Measurements from ENCODE around the gene ACOT12. TPM values are rescaled to one million over a fixed set of nuclear protein-coding genes. Genes with fewer than 3 reads are reported as not detected.

Gene ACOT12
- total and polyA plus RNA-seq, 2 of the 13 experiments (the other 11 are each of a cell fraction or from before 2014, with no cell fraction given) = not detected

DNA sequence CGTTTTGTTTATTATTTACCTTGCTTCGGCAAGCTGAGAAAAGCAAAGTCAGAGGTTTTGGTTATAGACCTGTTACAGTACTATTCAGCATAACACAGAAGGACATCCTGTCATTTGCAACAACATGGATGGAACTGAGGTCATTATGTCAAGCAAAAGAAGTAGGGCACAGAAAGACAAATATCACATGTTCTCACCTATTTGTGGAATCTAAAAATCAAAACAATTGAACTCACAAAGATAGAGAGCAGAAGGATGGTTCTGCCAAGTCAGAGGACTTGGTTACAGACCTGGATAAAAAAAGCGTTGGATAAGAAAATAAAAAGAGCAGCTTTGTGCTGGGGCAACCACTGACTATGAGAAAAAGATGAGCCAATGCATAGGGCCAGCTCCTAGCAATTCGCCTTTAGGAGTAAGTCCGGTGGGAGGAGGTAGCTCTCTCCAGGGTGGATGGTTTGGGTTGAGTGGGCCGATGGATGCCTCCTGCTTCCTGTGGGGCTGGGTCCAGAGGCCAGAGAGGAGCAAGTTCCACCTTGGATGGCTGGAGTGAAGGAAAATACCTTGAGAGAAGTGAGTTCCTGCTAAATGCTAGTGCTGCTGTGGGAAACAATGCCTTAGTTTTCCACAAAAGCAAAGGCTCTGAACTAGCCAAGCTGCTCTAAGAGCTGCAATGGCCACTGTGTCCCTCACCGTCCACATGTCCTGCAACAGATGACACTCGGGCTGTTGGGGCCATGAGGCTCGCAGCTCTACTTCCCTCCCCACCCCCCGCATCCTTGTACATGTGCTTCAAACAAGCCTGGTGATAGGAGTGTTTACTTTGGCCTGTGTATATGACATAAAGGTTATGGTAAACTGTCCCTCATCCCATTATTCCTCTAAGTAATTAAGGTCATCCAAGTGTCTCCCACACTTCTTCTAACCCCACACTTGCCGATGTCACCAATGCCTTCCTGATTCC is 38.4 kb downstream of the ACOT12 start (continued):
- TF ChIP-seq, protein P1, sequence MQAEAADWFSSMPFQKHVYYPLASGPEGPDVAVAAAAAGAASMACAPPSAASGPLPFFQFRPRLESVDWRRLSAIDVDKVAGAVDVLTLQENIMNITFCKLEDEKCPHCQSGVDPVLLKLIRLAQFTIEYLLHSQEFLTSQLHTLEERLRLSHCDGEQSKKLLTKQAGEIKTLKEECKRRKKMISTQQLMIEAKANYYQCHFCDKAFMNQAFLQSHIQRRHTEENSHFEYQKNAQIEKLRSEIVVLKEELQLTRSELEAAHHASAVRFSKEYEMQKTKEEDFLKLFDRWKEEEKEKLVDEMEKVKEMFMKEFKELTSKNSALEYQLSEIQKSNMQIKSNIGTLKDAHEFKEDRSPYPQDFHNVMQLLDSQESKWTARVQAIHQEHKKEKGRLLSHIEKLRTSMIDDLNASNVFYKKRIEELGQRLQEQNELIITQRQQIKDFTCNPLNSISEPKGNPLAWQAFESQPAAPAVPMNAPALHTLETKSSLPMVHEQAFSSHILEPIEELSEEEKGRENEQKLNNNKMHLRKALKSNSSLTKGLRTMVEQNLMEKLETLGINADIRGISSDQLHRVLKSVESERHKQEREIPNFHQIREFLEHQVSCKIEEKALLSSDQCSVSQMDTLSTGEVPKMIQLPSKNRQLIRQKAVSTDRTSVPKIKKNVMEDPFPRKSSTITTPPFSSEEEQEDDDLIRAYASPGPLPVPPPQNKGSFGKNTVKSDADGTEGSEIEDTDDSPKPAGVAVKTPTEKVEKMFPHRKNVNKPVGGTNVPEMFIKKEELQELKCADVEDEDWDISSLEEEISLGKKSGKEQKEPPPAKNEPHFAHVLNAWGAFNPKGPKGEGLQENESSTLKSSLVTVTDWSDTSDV (CRISPR knock-in tag; IDR thresholded peaks at IDR 0.05) = no peak
- TF ChIP-seq PITX1 (CRISPR knock-in tag; IDR thresholded peaks at IDR 0.05) (peak; percentile 45; the same call in 1 of the 2 replicates), LCORL (IDR thresholded peaks at IDR 0.05) (no peak), LCORL (CRISPR knock-in tag; IDR thresholded peaks at IDR 0.05) (no peak), ZNF354B (CRISPR knock-in tag; IDR thresholded peaks at IDR 0.05) (no peak), ZNF350 (CRISPR knock-in tag; IDR thresholded peaks at IDR 0.05; ENCODE audit: borderline replicate concordance, low read depth) (0 out of 2 replicates have a peak, but pooled peaks have one; percentile 30), KLF6 (CRISPR knock-in tag; IDR thresholded peaks at IDR 0.05) (no peak)
- TF ChIP-seq, protein P2, sequence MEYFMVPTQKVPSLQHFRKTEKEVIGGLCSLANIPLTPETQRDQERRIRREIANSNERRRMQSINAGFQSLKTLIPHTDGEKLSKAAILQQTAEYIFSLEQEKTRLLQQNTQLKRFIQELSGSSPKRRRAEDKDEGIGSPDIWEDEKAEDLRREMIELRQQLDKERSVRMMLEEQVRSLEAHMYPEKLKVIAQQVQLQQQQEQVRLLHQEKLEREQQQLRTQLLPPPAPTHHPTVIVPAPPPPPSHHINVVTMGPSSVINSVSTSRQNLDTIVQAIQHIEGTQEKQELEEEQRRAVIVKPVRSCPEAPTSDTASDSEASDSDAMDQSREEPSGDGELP (IDR thresholded peaks at IDR 0.05; ENCODE audit: borderline replicate concordance, low read depth) = 0 out of 2 replicates have a peak, but pooled peaks have one; percentile 27
- TF ChIP-seq, protein P3, sequence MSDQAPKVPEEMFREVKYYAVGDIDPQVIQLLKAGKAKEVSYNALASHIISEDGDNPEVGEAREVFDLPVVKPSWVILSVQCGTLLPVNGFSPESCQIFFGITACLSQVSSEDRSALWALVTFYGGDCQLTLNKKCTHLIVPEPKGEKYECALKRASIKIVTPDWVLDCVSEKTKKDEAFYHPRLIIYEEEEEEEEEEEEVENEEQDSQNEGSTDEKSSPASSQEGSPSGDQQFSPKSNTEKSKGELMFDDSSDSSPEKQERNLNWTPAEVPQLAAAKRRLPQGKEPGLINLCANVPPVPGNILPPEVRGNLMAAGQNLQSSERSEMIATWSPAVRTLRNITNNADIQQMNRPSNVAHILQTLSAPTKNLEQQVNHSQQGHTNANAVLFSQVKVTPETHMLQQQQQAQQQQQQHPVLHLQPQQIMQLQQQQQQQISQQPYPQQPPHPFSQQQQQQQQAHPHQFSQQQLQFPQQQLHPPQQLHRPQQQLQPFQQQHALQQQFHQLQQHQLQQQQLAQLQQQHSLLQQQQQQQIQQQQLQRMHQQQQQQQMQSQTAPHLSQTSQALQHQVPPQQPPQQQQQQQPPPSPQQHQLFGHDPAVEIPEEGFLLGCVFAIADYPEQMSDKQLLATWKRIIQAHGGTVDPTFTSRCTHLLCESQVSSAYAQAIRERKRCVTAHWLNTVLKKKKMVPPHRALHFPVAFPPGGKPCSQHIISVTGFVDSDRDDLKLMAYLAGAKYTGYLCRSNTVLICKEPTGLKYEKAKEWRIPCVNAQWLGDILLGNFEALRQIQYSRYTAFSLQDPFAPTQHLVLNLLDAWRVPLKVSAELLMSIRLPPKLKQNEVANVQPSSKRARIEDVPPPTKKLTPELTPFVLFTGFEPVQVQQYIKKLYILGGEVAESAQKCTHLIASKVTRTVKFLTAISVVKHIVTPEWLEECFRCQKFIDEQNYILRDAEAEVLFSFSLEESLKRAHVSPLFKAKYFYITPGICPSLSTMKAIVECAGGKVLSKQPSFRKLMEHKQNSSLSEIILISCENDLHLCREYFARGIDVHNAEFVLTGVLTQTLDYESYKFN (CRISPR knock-in tag; conservative IDR thresholded peaks at IDR 0.05) = peak; percentile 60
- TF ChIP-seq, protein P4, sequence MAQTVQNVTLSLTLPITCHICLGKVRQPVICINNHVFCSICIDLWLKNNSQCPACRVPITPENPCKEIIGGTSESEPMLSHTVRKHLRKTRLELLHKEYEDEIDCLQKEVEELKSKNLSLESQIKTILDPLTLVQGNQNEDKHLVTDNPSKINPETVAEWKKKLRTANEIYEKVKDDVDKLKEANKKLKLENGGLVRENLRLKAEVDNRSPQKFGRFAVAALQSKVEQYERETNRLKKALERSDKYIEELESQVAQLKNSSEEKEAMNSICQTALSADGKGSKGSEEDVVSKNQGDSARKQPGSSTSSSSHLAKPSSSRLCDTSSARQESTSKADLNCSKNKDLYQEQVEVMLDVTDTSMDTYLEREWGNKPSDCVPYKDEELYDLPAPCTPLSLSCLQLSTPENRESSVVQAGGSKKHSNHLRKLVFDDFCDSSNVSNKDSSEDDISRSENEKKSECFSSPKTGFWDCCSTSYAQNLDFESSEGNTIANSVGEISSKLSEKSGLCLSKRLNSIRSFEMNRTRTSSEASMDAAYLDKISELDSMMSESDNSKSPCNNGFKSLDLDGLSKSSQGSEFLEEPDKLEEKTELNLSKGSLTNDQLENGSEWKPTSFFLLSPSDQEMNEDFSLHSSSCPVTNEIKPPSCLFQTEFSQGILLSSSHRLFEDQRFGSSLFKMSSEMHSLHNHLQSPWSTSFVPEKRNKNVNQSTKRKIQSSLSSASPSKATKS (CRISPR knock-in tag; IDR thresholded peaks at IDR 0.05) = no peak
- TF ChIP-seq, protein P5, sequence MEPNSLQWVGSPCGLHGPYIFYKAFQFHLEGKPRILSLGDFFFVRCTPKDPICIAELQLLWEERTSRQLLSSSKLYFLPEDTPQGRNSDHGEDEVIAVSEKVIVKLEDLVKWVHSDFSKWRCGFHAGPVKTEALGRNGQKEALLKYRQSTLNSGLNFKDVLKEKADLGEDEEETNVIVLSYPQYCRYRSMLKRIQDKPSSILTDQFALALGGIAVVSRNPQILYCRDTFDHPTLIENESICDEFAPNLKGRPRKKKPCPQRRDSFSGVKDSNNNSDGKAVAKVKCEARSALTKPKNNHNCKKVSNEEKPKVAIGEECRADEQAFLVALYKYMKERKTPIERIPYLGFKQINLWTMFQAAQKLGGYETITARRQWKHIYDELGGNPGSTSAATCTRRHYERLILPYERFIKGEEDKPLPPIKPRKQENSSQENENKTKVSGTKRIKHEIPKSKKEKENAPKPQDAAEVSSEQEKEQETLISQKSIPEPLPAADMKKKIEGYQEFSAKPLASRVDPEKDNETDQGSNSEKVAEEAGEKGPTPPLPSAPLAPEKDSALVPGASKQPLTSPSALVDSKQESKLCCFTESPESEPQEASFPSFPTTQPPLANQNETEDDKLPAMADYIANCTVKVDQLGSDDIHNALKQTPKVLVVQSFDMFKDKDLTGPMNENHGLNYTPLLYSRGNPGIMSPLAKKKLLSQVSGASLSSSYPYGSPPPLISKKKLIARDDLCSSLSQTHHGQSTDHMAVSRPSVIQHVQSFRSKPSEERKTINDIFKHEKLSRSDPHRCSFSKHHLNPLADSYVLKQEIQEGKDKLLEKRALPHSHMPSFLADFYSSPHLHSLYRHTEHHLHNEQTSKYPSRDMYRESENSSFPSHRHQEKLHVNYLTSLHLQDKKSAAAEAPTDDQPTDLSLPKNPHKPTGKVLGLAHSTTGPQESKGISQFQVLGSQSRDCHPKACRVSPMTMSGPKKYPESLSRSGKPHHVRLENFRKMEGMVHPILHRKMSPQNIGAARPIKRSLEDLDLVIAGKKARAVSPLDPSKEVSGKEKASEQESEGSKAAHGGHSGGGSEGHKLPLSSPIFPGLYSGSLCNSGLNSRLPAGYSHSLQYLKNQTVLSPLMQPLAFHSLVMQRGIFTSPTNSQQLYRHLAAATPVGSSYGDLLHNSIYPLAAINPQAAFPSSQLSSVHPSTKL (CRISPR knock-in tag; IDR thresholded peaks at IDR 0.05) = peak; percentile 18; the same call in 1 of the 2 replicates
- TF ChIP-seq, protein P6, sequence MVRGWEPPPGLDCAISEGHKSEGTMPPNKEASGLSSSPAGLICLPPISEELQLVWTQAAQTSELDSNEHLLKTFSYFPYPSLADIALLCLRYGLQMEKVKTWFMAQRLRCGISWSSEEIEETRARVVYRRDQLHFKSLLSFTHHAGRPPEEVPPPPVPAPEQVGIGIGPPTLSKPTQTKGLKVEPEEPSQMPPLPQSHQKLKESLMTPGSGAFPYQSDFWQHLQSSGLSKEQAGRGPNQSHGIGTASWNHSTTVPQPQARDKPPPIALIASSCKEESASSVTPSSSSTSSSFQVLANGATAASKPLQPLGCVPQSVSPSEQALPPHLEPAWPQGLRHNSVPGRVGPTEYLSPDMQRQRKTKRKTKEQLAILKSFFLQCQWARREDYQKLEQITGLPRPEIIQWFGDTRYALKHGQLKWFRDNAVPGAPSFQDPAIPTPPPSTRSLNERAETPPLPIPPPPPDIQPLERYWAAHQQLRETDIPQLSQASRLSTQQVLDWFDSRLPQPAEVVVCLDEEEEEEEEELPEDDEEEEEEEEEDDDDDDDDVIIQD (CRISPR knock-in tag; IDR thresholded peaks at IDR 0.05; ENCODE audit: low read depth) = no peak
